ENCODE measurements around the gene AADAT.
"Not testable (repeated sequence)": the region's sequence is repeated elsewhere in the genome, so short reads cannot be mapped to it uniquely, and the experiment has no call there.

Gene AADAT

GRCh38 chr4:170089274-170089667 lies 485 bp downstream of the AADAT start:
- DNase-seq (ENCODE audit: low read depth): no peak

- DNase-seq (ENCODE audit: low read depth): no peak
These were observed 1.0 kb downstream of the AADAT start for GRCh38 chr4:170088716-170089115.

- DNase-seq (ENCODE audit: low read depth): no peak
These were observed 2.5 kb downstream of the AADAT start for GRCh38 chr4:170087163-170087700.

- no peak for DNase-seq (ENCODE audit: low read depth)
These were observed 6.2 kb downstream of the AADAT start for GRCh38 chr4:170083541-170083940.

GRCh38 chr4:170080496-170080895 lies 9.3 kb downstream of the AADAT start:
- DNase-seq (ENCODE audit: low read depth): no peak

- no peak for DNase-seq (ENCODE audit: low read depth)
These were observed 9.8 kb downstream of the AADAT start for GRCh38 chr4:170079981-170080380.

- no peak for DNase-seq (ENCODE audit: low read depth)
These were observed 18.6 kb downstream of the AADAT start for GRCh38 chr4:170071196-170071595.

GRCh38 chr4:170068438-170069128 lies 21.2 kb downstream of the AADAT start:
- DNase-seq (ENCODE audit: low read depth): no peak

- no peak for DNase-seq (ENCODE audit: low read depth)
These were observed 30.3 kb downstream of the AADAT start for GRCh38 chr4:170059421-170059820.

GRCh38 chr4:170058826-170059225 lies 30.9 kb downstream of the AADAT start:
- no peak for DNase-seq (ENCODE audit: low read depth)

- DNase-seq (ENCODE audit: low read depth): no peak
These were observed 31.9 kb downstream of the AADAT start for GRCh38 chr4:170057866-170058265.

GRCh38 chr4:170052919-170053318 lies 36.8 kb downstream of the AADAT start:
- DNase-seq (ENCODE audit: low read depth): no peak

GRCh38 chr4:170051402-170051801 lies 38.4 kb downstream of the AADAT start:
- DNase-seq (ENCODE audit: low read depth): no peak

GRCh38 chr4:170049766-170050165 lies 40.0 kb downstream of the AADAT start:
- DNase-seq (ENCODE audit: low read depth): no peak

- peak; percentile 60 for DNase-seq (ENCODE audit: low read depth)
These were observed 41.9 kb downstream of the AADAT start for GRCh38 chr4:170047771-170048354.

- not testable (repeated sequence) for DNase-seq (ENCODE audit: low read depth)
These were observed 43.6 kb downstream of the AADAT start for GRCh38 chr4:170046156-170046555.

- no peak for DNase-seq (ENCODE audit: low read depth)
These were observed 49.6 kb downstream of the AADAT start for GRCh38 chr4:170040031-170040680.

GRCh38 chr4:170038769-170039168 lies 51.0 kb downstream of the AADAT start:
- no peak for DNase-seq (ENCODE audit: low read depth)

GRCh38 chr4:170038232-170038631 lies 51.5 kb downstream of the AADAT start:
- no peak for DNase-seq (ENCODE audit: low read depth)

GRCh38 chr4:170037481-170037880 lies 52.3 kb downstream of the AADAT start:
- DNase-seq (ENCODE audit: low read depth): no peak

- no peak for DNase-seq (ENCODE audit: low read depth)
These were observed 53.9 kb downstream of the AADAT start for GRCh38 chr4:170035845-170036244.

- DNase-seq (ENCODE audit: low read depth): no peak
These were observed 54.5 kb downstream of the AADAT start for GRCh38 chr4:170035231-170035630.

- DNase-seq (ENCODE audit: low read depth): no peak
These were observed 55.8 kb downstream of the AADAT start for GRCh38 chr4:170033999-170034398.

All from fibroblast of the conjunctiva (primary cell).